Stimulated activated CD4-positive, alpha-beta T cell treated with anti-CD3 and anti-CD28 coated beads, Interleukin-4, amount 100 ng/mL, for 1 hour (primary cell): ENCODE measurements around the gene HIRA.
"Not testable (repeated sequence)": the region's sequence is repeated elsewhere in the genome, so short reads cannot be mapped to it uniquely, and the experiment has no call there.

ENCODE experiments used
- DNase-seq: peaks from one replicate; pipeline ENCODE4 v3.0.0-alpha.2; 2020

Gene HIRA

DNA sequence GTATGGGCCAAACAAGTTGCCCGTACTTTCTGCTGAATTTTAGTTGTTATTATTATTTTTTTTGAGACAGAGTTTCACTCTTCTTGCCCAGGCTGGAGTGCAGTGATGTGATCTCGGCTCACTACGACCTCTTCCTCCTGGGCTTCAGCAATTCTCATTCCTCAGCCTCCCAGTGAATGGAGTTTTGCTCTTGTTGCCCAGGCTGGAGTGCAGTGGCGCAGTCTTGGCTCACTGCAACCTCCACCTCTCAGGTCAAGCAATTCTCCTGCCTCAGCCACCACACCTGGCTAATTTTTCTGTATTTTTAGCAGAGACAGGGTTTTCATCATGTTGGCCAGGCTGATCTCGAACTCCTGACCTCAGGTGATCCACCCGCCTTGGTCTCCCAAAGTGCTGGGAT is 125.0 kb downstream of the HIRA start:
- DNase-seq = not testable (repeated sequence)

DNA sequence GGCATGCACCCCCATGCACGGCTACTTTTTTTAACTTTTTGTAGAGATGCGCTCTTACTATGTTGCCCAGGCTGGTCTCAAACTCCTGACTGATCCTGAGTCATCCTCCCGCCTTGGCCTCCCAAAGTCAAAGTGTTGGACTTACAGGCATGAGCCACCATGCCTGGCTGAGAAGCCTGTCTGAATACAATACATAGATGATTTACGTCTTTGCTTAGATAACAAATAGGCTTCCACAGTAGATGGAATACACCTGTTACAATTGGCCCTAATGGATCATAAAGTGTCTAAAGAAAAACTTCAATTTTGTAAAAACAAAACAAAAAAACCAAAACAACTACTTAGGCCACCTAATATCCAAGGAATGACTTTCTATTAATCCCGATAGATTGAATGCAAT is 127.0 kb downstream of the HIRA start:
- no peak for DNase-seq

- DNase-seq = no peak
Measured at GRCh38 chr22:19303785-19304184, 127.7 kb downstream of the HIRA start.

- DNase-seq = no peak
Measured at GRCh38 chr22:19295733-19296132, 135.8 kb downstream of the HIRA start.

DNA sequence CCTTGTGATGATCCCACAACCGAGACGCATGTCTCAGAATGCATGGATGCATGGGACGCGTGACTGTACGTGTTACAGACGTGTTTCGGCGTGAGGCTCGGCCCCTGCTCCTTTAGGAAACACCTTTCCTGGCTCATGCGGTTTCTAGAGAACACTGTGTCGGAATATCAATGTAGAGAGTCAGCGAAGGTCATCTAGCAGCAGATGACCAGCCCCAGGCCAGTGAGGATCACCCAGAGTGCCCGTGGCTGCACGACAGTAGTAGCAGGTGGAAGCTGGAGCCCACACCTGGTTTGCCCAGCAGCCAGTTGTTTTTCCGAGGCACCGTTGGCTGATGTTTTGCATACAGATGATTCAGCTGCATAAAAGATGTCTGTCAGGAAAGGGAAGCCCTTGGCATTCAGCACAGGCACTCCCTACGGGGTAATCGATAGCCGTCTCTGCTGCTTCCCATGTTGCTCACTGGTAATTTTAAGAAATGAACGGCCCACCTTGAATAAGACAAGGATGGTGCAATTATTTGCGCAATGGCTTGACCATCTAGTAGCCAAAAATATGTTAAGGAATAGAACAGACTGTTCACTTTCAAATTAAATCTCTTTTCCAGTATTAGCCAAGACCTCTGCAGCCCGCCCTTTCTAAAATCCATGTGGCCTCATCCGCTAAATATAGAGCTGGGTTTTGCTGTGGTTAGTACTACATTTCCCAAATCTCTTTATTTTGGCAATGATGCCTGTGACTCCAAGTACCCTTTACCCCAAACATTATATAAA is 138.9 kb downstream of the HIRA start:
- DNase-seq = no peak

GRCh38 chr22:19291580-19292457 is 139.7 kb downstream of the HIRA start, which contains the start of gene CLTCL1:
TSS of gene CLTCL1 (minus strand) at chr22:19291719. CDS start at chr22:19291641, 78 bp downstream.
- DNase-seq = peak; percentile 69

DNA sequence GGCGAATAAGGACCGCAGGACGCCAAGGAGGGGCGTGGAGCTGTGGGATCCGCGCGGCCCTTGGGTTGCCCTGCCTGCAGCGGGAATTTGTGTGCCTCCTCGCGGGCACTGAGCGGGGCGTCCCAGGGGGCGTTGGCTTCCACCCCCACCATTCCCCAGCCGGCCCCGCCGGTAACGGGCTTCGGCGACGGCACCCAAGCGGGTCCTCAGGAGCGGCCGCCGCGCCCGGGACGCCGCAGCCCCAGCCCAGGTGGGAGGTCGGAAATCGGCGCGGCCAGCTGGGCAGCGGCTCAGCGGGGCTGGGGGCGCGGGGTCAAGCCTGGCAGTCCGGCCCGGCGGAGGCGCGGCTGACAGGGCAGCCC is 140.3 kb downstream of the HIRA start:
- peak; percentile 23 for DNase-seq

- DNase-seq = no peak
Measured at GRCh38 chr22:19290400-19291217, 140.9 kb downstream of the HIRA start.

DNA sequence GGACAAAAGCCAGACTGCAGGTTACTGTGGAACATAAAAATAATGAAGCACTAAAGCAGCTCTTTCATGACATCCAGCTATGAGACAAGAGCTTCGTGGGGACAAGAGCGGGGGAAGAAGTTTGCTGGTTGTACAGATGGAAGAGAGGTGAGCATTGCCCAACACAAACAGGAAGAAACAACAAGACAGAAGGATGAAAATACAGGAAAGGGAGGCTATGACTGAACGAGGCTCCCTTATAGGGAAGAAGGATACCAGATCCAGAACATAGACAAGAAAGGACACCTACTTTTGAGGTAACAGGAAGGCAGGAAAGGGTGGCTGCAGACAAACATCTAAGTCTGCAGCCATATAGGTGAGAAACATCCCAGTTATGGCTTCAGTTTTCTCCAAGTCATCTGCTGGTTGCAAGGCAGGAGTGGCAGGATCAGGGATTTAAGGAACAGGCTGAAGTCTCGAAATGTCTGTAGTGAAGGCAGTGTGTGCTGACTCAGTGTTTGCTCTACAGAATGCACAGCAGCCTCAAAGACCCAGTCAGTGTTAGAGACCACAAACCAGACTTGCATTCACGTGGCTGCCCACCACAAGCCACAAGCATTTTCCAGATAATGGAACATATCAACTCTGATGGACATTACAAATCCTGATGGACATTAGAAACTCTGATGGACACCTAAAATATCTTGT is 141.9 kb downstream of the HIRA start:
- no peak for DNase-seq

DNA sequence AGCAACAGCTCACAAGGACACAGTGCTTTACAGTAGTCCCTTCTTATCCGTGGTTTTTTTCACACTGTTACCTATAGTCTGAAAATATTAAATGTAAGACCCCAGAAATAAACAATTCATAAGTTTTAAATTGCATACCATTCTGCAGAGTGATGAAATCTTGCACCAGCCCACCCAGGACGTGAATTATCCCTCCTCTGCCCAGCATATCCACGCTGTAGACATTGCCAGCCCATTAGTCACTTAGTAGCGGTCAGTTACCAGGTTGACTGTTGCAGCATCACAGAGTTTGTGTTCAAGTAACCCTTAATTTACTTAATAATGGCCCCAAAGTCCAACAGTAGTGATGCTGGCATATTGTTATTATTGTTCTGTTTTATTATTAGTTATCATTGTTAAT is 143.6 kb downstream of the HIRA start:
- no peak for DNase-seq

GRCh38 chr22:19287076-19287707 is 144.3 kb downstream of the HIRA start:
- DNase-seq = no peak

GRCh38 chr22:19285831-19286230 is 145.7 kb downstream of the HIRA start:
- DNase-seq = no peak
